Measurements from ENCODE around the gene REEP2. TPM values are rescaled to one million over a fixed set of nuclear protein-coding genes. Genes with fewer than 3 reads are reported as not detected.

The REEP2 gene
- total and polyA plus RNA-seq, 2 experiments from 2014 or later: 20.5 to 29.8 TPM

DNA sequence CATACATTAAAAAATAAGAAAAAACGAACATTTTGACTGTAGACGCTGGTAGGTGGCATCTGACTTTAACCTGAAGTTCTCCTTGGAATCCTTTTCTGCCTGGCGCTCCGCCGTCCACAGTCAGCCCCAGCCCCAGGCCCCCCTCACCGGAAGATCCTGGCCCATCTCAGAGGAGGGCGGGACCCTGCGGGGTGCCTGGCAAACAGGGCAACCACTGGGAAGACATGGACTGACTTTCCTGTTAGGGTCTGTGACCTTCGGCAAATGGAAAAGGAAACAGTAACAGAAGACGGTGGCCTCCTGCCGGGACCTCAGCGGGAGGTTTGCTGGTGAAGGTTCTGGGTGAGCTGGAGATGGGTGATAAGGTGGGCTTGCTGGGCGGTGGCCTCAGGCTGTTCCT lies 14.7 kb downstream of the REEP2 start:
- ATAC-seq: no peak
- Mint-ChIP-seq H3K4me3 (no peak overlapping the region), H3K27me3 (ENCODE audit: insufficient read depth, low read depth, poor library complexity) (peaks cover 16% of the 10 kb centered on the region), H3K9me3 (no peaks in the 10 kb centered on the region), H3K4me1 (peaks cover 30% of the 10 kb centered on the region), H3K36me3 (ENCODE audit: low read depth) (no peaks in the 10 kb centered on the region), H3K27ac (no peak overlapping the region)
- H3K27ac ChIP-seq (ENCODE audit: low read depth): no peak overlapping the region
- DNase-seq (ENCODE audit: low spot score): no peak
- H3K79me2 ChIP-seq (replicated peaks; ENCODE audit: insufficient read depth): no peaks in the 10 kb centered on the region
- TF ChIP-seq ZNF331 (CRISPR knock-in tag; IDR thresholded peaks at IDR 0.05; ENCODE audit: low read depth): no peak
- TF ChIP-seq NANOG (IDR thresholded peaks at IDR 0.05; ENCODE audit: borderline replicate concordance): no peak
- no peak for TF ChIP-seq CREB1 (CRISPR knock-in tag; IDR thresholded peaks at IDR 0.05; ENCODE audit: low read depth)
- TF ChIP-seq CTCF (conservative IDR thresholded peaks at IDR 0.05; ENCODE audit: low read depth in 2 of 2): no peak
- TF ChIP-seq, protein P1, sequence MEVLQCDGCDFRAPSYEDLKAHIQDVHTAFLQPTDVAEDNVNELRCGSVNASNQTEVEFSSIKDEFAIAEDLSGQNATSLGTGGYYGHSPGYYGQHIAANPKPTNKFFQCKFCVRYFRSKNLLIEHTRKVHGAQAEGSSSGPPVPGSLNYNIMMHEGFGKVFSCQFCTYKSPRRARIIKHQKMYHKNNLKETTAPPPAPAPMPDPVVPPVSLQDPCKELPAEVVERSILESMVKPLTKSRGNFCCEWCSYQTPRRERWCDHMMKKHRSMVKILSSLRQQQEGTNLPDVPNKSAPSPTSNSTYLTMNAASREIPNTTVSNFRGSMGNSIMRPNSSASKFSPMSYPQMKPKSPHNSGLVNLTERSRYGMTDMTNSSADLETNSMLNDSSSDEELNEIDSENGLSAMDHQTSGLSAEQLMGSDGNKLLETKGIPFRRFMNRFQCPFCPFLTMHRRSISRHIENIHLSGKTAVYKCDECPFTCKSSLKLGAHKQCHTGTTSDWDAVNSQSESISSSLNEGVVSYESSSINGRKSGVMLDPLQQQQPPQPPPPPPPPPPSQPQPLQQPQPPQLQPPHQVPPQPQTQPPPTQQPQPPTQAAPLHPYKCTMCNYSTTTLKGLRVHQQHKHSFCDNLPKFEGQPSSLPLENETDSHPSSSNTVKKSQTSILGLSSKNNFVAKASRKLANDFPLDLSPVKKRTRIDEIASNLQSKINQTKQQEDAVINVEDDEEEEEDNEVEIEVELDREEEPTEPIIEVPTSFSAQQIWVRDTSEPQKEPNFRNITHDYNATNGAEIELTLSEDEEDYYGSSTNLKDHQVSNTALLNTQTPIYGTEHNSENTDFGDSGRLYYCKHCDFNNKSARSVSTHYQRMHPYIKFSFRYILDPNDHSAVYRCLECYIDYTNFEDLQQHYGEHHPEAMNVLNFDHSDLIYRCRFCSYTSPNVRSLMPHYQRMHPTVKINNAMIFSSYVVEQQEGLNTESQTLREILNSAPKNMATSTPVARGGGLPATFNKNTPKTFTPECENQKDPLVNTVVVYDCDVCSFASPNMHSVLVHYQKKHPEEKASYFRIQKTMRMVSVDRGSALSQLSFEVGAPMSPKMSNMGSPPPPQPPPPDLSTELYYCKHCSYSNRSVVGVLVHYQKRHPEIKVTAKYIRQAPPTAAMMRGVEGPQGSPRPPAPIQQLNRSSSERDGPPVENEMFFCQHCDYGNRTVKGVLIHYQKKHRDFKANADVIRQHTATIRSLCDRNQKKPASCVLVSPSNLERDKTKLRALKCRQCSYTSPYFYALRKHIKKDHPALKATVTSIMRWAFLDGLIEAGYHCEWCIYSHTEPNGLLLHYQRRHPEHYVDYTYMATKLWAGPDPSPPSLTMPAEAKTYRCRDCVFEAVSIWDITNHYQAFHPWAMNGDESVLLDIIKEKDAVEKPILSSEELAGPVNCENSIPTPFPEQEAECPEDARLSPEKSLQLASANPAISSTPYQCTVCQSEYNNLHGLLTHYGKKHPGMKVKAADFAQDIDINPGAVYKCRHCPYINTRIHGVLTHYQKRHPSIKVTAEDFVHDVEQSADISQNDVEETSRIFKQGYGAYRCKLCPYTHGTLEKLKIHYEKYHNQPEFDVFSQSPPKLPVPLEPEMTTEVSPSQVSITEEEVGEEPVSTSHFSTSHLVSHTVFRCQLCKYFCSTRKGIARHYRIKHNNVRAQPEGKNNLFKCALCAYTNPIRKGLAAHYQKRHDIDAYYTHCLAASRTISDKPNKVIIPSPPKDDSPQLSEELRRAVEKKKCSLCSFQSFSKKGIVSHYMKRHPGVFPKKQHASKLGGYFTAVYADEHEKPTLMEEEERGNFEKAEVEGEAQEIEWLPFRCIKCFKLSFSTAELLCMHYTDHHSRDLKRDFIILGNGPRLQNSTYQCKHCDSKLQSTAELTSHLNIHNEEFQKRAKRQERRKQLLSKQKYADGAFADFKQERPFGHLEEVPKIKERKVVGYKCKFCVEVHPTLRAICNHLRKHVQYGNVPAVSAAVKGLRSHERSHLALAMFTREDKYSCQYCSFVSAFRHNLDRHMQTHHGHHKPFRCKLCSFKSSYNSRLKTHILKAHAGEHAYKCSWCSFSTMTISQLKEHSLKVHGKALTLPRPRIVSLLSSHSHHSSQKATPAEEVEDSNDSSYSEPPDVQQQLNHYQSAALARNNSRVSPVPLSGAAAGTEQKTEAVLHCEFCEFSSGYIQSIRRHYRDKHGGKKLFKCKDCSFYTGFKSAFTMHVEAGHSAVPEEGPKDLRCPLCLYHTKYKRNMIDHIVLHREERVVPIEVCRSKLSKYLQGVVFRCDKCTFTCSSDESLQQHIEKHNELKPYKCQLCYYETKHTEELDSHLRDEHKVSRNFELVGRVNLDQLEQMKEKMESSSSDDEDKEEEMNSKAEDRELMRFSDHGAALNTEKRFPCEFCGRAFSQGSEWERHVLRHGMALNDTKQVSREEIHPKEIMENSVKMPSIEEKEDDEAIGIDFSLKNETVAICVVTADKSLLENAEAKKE (CRISPR knock-in tag; IDR thresholded peaks at IDR 0.05): no peak
- TF ChIP-seq POLR2AphosphoS5 (IDR thresholded peaks at IDR 0.05; ENCODE audit: low read depth): no peak
- TF ChIP-seq JUNB (IDR thresholded peaks at IDR 0.05; ENCODE audit: unreplicated experiment): no peak
- no peak for TF ChIP-seq REST (IDR thresholded peaks at IDR 0.05; ENCODE audit: unreplicated experiment)
- no peak for TF ChIP-seq EZH2 (IDR thresholded peaks at IDR 0.05; ENCODE audit: low read depth, unreplicated experiment)
- TF ChIP-seq STAT1 (IDR thresholded peaks at IDR 0.05; ENCODE audit: unreplicated experiment): no peak
- no peak for TF ChIP-seq EZH2phosphoT487 (IDR thresholded peaks at IDR 0.05; ENCODE audit: unreplicated experiment)
- TF ChIP-seq ETS1 (IDR thresholded peaks at IDR 0.05): no peak
- no peak for TF ChIP-seq ZNF114 (CRISPR knock-in tag; IDR thresholded peaks at IDR 0.05)
- H3F3A ChIP-seq (replicated peaks; ENCODE audit: low read depth): no peaks in the 10 kb centered on the region
- no peaks in the 10 kb centered on the region for H3K9me2 ChIP-seq (ENCODE audit: insufficient read depth)
- no peaks in the 10 kb centered on the region for H3K36me3 ChIP-seq (ENCODE audit: insufficient read depth)
- no peak overlapping the region for H2AFZ ChIP-seq
- no peaks in the 10 kb centered on the region for H4K20me1 ChIP-seq (replicated peaks; ENCODE audit: insufficient read depth)
- no peak overlapping the region for H3K4me3 ChIP-seq
- no peaks in the 10 kb centered on the region for H3K27me3 ChIP-seq (ENCODE audit: insufficient read depth)
- no peak overlapping the region for H3K4me2 ChIP-seq
- peaks cover 5% of the 10 kb centered on the region; the same call in 1 of the 2 replicates for H3K4me1 ChIP-seq (ENCODE audit: insufficient read depth)

Measured in GM23338 (cell line).